ENCODE measurements around the gene HMGXB3.

GRCh38 chr5:149982505-149982904 lies 18.0 kb upstream of the HMGXB3 start:
- TF ChIP-seq CSRNP3 (CRISPR knock-in tag; IDR thresholded peaks at IDR 0.05) (no peak), ZFP30 (CRISPR knock-in tag; IDR thresholded peaks at IDR 0.05) (no peak), BACH2 (CRISPR knock-in tag; IDR thresholded peaks at IDR 0.05; ENCODE audit: borderline replicate concordance) (no peak), CSDC2 (CRISPR knock-in tag; IDR thresholded peaks at IDR 0.05) (no peak), RARB (CRISPR knock-in tag; IDR thresholded peaks at IDR 0.05) (no peak), PATZ1 (CRISPR knock-in tag; IDR thresholded peaks at IDR 0.05; ENCODE audit: borderline replicate concordance) (no peak), ZNF70 (CRISPR knock-in tag; IDR thresholded peaks at IDR 0.05) (no peak)
